ENCODE measurements around the gene BNC2.

The BNC2 gene

GRCh38 chr9:16673171-16673570 is 197.3 kb downstream of the BNC2 start:
- no peak for DNase-seq (ENCODE audit: low read depth)

- DNase-seq (ENCODE audit: low read depth) = no peak
Measured at GRCh38 chr9:16672501-16672900, 198.0 kb downstream of the BNC2 start.

GRCh38 chr9:16671591-16672137 is 198.8 kb downstream of the BNC2 start:
- DNase-seq (ENCODE audit: low read depth) = no peak

- no peak for DNase-seq (ENCODE audit: low read depth)
Measured at GRCh38 chr9:16670791-16671190, 199.7 kb downstream of the BNC2 start.

- DNase-seq (ENCODE audit: low read depth) = no peak
Measured at GRCh38 chr9:16668734-16669295, 201.7 kb downstream of the BNC2 start.

GRCh38 chr9:16664211-16664610 is 206.3 kb downstream of the BNC2 start:
- no peak for DNase-seq (ENCODE audit: low read depth)

- no peak for DNase-seq (ENCODE audit: low read depth)
Measured at GRCh38 chr9:16661816-16662215, 208.7 kb downstream of the BNC2 start.

GRCh38 chr9:16659096-16659495 is 211.4 kb downstream of the BNC2 start:
- DNase-seq (ENCODE audit: low read depth) = no peak

GRCh38 chr9:16656432-16657169 is 213.9 kb downstream of the BNC2 start:
- DNase-seq (ENCODE audit: low read depth) = no peak

GRCh38 chr9:16654596-16655126 is 215.8 kb downstream of the BNC2 start:
- no peak for DNase-seq (ENCODE audit: low read depth)

- DNase-seq (ENCODE audit: low read depth) = no peak
Measured at GRCh38 chr9:16653491-16654399, 216.7 kb downstream of the BNC2 start.

- DNase-seq (ENCODE audit: low read depth) = no peak
Measured at GRCh38 chr9:16652582-16652981, 217.9 kb downstream of the BNC2 start.

- DNase-seq (ENCODE audit: low read depth) = no peak
Measured at GRCh38 chr9:16651446-16651964, 219.0 kb downstream of the BNC2 start.

- no peak for DNase-seq (ENCODE audit: low read depth)
Measured at GRCh38 chr9:16645970-16646369, 224.5 kb downstream of the BNC2 start.

- no peak for DNase-seq (ENCODE audit: low read depth)
Measured at GRCh38 chr9:16642421-16643109, 227.9 kb downstream of the BNC2 start.

GRCh38 chr9:16640649-16641048 is 229.8 kb downstream of the BNC2 start:
- no peak for DNase-seq (ENCODE audit: low read depth)

GRCh38 chr9:16639644-16640043 is 230.8 kb downstream of the BNC2 start:
- no peak for DNase-seq (ENCODE audit: low read depth)

GRCh38 chr9:16637911-16638310 is 232.6 kb downstream of the BNC2 start:
- no peak for DNase-seq (ENCODE audit: low read depth)

GRCh38 chr9:16637218-16637617 is 233.3 kb downstream of the BNC2 start:
- DNase-seq (ENCODE audit: low read depth) = no peak

- DNase-seq (ENCODE audit: low read depth) = no peak
Measured at GRCh38 chr9:16633794-16634193, 236.7 kb downstream of the BNC2 start.

- DNase-seq (ENCODE audit: low read depth) = no peak
Measured at GRCh38 chr9:16628413-16628812, 242.1 kb downstream of the BNC2 start.

GRCh38 chr9:16627967-16628366 is 242.5 kb downstream of the BNC2 start:
- no peak for DNase-seq (ENCODE audit: low read depth)

Data from activated T-cell treated with anti-CD3 and anti-CD28 coated beads for 1 hour (primary cell).